DOHH2 (cell line): ENCODE measurements around the gene BLTP3A.

ENCODE experiments used
- CTCF ChIP-seq: fragments of 200-600 bp; sonication (generic); IDR thresholded peaks from one replicate; pipeline ENCODE4 v1.5.1; 2014; ENCODE audit warnings: antibody characterized with exemption, mild to moderate bottlenecking, low read depth, low read length; ENCODE audit not compliant: poor library complexity, severe bottlenecking
- EZH2phosphoT487 ChIP-seq: fragments of 200-600 bp; sonication (generic); IDR thresholded peaks from 2 replicates; pipeline ENCODE4 v1.6.1; 2017; ENCODE audit warnings: borderline replicate concordance, mild to moderate bottlenecking, antibody characterized with exemption, low read length, moderate library complexity, mixed read lengths

GRCh38 chr6:34819571-34820480, 27.9 kb downstream of the BLTP3A start:
- TF ChIP-seq CTCF, result no peak
- TF ChIP-seq EZH2phosphoT487, result no peak
